ENCODE results near the gene TWF2.
A peak's percentile ranks its signal among the peaks of the same experiment; 100 is the strongest.

The TWF2 gene

DNA sequence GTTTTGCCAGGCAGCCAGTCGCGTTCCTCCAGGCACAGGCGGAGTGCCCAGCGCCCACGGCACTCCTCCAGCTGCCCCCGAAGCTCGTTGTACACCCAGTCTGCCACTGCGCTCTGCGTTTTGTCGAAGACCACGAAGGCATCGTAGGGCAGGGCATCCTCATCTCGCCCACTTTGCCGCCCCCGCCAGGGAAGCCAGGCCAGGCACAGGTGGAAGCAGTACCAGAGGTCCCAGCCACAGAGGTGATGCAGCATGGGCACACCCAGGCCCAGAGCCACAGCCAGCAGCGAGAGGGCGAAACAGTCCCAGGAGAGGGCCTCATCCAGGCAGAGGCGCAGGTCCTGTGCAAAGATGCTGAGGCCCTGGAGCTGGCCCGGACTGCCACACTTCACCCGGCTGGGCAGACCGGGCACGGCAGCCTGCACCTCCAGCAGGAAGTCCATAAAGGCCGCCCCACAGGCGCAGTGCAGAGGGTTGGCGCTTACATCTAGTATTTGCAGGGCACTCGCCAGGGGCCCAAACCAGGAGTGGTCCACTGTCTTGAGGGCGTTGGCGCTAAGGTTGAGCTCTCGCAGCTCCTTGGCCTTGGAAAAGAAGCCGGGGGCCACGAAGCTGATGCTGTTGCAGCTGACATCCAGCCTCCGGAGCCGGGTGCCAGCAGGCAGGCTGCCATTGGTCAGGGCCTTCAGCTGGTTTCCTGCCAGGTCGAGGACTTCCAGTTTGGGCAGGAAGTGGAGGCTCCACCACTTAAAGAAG lies 17.2 kb downstream of the TWF2 start:
- no peak for DNase-seq

DNA sequence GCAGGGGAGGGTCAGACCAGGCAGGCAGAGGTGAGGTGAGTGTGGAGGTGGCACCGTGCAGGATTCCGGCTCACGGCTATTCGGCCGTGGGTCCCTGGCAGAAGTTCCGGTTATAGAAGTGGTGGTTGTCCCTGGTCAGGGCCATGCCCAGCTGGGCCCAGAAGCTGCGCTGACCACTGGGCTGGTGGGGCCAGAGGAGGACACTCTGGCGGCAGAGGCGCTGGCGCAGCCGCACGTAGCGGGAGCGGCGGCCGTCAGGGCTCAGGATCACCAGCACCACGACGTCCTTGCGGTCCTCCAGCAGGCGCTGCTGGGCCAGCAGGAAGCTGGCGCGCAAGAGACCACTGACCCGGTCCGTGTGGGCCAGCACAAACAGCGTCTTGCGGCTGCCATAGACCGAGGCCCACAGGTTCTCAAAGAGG lies 17.8 kb downstream of the TWF2 start:
- no peak for DNase-seq

DNA sequence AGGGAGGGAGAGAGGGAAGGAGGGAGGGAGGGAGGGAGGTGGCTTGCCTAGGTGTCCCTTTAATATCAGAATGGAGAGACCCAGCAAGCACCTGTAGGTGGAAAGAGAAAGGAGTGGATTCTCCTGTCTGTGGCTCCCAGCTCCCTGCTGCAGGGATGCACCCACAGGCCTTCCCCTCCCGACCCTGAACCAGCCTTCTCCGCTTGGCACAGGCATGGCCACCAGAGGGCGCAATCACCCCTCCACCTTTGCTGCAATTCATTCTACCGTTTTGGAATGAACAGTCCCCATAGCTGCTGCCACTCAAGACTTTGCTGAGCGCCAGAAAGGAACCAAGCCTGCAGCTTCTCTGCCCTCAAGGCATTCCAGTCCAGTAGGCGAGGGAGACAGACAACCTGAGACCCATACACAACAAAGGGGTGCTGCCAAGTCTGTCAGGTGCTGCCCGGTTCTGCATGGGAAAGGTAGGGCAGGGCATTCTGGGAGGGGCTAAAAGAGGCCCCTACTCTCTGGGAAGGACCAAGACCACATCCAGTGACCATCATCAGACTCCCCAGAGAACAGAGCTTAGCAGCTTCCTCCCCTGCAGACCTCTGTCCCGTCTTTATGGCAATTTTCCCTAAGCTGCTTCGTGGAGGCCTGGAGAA lies 18.5 kb downstream of the TWF2 start:
- peak; percentile 47 for DNase-seq

DNA sequence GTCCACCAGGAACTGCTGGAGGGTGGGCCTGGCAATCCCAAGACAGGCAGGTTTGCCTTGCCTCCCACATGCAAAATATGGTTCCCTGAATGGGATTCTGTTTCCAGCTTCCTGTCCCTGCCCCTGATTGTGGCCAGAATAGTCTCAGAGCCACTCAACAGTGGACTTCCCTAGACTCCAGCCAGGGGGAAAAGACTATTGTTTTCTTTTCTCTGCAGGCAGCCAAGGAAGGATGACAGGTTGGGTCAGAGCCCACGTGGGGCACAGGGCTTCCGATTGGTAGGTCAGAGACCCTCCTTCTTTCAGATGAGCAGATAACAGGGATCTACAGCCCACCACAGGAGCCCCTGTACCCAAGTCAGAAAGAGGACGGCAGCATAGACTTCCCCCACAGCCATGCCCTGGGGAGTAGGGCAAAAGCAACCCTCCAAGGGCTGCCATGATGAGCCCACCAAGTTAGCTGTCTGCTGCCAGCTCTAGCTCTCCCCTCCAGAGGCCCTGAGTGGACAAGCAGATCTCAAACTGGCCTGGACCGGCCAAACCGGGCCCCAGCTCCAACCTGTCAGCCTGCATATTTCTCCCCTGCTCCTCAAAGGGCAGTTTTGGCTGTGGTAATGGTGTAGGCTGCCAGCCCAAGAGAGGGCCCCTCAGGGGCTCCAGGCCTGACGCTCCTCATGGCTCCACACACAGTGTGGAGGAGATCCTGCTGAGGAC lies 19.9 kb downstream of the TWF2 start:
- no peak for DNase-seq

DNA sequence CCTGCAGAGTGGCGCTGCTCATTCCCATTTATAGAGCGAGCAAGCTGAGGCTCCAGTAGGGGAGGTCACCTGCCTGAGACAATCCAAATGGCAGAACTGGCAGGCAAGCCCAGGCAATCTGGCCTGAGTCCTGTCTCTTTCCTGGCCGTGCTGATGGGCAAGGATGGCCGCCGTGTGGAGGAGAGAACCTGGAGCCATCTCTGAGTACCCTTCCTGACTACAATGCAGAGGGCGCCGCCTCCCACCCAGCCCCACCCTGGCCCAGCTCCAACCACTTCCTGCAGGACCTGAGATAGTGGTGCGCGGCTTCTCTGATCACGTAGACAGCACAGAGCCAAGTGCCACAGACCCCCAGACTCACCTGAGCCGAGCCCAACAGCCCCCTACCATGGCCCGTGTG lies 20.5 kb downstream of the TWF2 start:
- DNase-seq = no peak

DNA sequence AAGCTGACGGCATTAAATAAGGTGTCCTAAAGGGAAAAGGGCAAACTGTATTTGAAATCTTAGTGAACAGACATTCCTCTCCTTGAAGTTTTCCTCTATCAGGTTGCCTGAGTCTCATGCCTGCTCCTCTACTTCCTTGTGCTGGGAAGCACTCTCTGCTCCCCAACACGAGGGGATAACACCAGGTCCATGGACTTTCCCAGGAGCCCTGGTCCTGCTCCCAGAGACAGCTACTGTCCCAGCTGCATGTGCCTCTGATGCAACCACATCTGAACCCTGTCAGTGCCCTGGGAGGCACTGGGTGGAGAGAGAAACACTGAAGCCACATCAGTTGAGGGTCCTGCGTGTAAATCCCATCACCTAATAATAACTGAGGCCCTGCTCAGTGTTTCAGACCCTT lies 20.9 kb downstream of the TWF2 start:
- DNase-seq = no peak

DNA sequence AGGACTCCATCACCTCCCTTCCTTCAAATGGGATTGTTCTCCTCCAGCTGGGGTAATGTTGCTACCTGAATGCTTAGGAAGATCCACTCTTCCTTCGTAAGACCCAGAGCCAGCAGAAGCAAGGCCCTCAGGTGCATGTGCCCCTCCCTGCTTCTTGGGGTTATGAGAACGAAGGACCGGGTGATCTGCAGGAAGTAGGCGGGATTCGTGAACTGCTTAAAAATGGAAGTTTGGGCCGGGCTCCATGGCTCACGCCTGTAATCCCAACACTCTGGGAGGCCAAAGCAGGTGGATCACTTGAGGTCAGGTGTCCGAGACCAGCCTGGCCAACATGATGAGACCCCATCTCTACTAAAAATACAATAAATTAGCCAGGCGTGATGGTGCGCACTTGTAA lies 21.6 kb downstream of the TWF2 start:
- no peak for DNase-seq

DNA sequence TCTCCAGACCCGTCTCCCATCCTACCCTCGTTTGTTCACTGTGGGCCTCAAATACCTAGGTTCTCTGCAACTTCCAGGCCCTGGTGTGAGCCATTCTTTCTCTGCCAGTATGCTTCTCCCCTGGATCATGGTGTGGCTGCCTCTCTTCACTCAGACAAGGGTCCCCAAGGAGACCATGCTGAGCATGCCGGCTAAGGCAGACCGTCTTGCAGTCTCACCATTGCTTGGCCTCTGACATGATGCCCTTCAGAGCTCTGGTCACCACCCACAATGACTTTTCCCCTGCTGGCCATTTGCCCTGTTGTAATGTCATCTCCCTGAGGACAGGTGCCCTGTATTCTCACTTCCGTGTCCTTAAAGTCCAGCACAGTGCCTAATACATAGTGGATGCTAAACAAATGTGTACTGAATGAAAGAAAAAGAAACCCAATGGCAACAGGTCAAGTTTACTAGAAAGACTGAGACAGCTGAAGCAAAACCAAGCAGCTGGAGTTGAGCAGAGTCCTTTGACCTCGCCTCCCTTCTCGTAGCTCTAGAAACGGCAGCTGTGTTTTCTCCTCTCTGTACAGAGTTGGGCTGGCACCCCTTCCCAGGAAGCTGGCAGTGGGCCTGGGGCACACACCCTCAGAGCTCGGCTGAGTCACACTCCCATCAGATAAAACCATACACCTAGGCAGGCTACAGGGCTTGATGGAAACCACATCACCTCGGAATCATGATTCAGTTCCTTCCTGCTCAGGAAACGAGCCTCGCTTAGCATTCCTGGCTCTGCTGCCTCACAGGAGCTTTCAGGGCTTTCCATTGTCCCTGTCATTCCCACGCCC lies 22.2 kb downstream of the TWF2 start:
- DNase-seq = peak; percentile 51

DNA sequence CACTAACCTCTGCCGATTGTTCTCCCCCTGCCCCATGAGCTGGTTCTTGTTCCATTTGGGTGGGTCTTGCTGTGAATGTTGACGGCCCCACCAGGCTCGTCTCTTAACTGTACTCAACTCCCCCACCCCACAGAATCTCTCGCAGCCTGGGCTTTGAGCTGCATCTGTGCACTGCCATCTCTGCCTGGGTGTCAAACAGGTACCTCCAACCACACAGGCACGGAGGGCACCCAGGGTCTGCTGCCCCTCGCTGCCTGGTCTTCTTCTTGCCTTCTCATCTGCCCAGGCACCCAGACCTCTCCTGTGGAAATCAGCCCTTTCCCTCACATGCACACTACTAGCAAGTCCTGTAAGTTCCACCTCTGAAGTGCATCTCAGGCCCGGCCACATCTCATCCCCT lies 23.6 kb downstream of the TWF2 start:
- no peak for DNase-seq

DNA sequence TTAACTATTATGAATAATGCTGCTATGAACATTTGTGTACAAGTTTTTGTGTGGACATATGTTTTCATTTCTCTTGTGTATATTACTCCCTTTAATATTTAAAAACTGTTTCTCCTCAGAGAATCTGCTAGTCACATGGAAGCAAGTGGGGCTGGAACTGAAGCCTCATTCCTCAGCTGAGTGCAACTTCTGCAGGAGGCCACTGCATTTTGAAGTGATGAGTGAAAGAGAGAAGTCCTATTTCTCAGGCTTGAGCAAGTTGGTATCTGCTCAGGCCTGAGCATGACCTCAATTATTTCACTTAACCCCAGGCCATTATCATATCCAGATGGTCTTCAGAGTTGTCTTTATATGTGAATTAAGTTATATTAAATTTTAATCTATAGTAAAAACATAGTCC lies 25.1 kb downstream of the TWF2 start:
- no peak for DNase-seq

DNA sequence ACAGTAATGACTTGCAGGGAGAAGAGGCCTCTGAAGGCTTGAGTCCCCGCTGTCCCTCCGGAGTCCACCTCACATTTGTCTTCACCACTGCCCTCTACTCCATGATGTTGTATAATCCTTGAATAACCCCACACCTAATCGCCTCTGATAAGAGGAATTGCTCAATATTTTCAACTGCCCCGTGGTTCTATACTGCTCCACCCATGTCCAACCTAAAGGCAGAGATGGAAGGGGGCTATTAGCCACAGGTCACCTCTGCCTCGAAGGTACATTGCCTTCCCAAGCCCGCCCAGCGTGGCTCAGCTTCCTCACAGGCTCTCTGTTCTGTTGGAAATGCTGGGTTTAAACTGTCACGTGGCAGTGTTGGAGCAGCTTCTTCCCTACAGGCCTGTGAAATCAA lies 26.0 kb downstream of the TWF2 start:
- no peak for DNase-seq

DNA sequence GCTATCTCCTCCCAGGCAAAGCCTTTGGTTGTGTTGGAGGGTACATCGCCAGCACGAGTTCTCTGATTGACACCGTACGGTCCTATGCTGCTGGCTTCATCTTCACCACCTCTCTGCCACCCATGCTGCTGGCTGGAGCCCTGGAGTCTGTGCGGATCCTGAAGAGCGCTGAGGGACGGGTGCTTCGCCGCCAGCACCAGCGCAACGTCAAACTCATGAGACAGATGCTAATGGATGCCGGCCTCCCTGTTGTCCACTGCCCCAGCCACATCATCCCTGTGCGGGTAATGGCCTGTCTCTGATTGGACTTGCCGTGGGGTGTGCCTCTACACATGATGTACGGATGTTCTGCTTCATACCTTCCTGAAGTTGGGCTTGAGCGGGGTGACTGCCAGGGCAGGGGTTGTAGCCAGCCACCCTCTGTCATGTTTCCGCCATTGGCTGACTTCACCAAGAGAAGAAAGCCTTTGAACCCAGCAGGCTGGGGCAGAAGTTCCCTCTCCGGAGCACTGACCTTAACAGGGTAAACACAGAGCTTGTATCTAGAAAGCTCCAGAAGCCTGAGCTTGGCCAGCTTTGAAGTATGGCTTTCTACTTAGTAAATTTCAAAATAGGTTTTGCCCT lies 27.6 kb downstream of the TWF2 start:
- DNase-seq = no peak

DNA sequence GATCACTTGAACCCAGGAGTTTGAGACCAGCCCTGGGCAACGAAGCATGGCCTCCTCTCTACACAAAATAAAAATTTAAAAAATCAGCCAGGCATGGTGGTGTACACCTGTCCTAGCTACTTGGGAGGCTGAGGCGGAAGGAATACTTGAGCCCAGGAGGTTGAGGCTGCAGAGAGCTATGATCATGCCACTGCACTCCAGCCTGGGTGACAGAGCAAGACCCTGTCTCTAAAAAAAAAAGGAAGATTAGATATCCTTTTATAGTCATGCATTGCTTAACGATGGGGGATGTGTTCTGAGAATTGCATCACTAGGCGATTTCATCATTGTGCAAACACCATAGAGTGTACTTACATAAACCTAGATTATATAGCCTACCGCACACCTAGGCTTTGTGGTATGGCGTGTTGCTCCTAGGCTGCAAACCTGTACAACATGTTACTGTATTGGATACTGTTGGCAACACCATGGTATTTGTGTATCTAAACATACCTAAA lies 28.4 kb downstream of the TWF2 start:
- no peak for DNase-seq

DNA sequence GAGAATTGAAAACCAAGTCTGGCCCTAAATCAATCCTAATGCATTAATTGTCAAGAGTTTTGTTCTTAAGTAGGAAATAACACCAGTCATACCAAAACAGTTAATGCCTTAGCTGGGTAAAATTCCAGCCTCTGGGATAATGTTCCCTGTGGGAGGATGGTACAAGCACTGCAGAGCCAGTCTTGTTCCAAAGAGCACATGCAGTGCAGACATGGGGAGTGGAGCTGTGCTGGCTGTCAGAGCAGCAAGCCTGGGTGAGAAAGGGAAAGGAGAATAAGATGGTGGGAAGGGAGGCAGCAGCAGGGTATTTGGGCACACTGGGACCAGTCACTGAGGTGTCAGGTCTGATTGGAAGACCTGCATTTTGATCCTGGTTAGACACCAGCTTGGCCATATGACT lies 28.9 kb downstream of the TWF2 start:
- DNase-seq = no peak

DNA sequence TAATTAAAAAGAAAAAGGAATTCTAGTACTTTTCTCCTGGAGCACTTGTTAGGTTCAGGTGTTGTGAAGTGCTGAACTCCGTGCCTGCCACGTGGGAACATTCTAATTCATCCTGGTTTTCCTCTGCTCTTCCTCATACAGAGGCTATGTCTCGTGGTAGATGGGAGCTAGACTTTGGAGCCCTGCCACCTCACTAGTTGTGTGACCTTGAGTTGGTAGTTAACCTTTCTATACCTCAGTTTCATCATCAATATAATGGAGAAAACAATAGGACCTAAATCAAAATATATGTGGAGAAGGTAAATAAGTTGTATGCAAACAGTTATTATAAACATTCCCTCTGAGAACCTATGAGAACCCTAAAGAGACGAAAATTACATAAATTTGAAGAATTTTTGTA lies 30.4 kb downstream of the TWF2 start:
- no peak for DNase-seq

DNA sequence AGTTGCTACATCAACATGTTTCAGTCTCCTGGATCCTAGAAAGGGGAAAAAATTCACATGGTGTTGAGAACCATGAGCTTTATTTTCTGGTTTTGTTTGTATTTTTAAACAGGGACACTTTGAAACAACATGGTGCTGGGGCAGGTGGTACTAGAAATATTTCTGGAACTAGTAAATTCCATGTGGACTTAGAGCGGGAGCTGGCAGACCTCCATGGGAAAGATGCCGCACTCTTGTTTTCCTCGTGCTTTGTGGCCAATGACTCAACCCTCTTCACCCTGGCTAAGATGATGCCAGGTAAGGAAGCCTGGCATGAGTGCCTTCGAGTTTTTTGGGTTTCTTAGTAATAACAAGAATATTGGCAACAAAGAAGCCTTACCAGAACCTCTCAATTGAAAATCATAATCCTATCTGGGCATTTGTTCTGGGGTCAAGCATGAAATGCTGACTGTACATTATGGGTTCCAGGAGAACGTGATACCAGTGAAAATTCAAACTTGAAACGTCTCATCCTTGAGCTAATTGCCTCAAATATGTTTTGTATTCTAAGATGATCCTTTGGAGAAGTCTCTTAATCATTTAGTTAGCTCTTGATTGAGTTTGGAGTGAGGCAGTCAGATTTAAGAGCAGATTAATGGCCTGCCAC lies 33.1 kb downstream of the TWF2 start:
- no peak for DNase-seq

DNA sequence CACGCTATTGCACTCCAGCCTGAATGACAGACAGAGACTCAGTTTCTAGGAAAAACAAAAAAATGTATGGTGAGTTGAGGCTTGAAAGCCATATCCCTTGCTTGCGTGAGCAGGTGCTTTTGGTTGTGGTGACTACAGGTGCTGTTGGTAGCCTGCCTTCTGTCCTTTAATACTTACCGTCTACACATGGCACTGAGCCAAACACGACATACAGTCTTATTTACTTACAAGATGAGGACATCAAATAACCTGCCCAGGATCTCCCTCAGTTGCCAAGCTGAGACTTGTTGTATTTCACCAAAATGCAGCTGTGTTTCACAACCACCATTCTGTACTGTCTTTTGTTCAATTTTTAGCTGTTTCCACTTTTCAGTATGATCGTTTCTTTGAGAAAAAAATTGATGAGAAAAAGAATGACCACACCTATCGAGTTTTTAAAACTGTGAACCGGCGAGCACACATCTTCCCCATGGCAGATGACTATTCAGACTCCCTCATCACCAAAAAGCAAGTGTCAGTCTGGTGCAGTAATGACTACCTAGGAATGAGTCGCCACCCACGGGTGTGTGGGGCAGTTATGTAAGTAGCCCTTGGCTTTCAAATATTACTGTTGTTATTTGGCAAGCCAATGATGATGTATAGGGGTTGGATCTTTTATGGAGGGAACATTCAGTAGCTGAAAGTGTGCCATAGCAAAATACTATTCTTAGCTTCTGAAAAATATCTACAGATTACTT lies 34.5 kb downstream of the TWF2 start:
- peak; percentile 91 for DNase-seq

DNA sequence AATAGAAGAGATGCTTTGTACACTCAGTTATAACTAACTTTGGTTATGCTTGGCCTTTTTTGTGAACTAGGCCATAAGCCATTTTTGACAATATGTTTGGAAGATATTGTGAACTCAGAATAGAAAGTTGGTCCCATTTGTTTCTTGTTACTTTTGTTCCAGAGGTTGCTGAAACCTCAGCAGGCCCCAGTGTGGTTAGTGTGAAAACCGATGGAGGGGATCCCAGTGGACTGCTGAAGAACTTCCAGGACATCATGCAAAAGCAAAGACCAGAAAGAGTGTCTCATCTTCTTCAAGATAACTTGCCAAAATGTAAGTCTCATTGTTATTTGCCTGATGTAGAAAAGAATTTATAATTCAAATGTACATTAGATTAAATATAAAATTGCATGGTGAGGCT lies 35.3 kb downstream of the TWF2 start:
- DNase-seq = no peak

DNA sequence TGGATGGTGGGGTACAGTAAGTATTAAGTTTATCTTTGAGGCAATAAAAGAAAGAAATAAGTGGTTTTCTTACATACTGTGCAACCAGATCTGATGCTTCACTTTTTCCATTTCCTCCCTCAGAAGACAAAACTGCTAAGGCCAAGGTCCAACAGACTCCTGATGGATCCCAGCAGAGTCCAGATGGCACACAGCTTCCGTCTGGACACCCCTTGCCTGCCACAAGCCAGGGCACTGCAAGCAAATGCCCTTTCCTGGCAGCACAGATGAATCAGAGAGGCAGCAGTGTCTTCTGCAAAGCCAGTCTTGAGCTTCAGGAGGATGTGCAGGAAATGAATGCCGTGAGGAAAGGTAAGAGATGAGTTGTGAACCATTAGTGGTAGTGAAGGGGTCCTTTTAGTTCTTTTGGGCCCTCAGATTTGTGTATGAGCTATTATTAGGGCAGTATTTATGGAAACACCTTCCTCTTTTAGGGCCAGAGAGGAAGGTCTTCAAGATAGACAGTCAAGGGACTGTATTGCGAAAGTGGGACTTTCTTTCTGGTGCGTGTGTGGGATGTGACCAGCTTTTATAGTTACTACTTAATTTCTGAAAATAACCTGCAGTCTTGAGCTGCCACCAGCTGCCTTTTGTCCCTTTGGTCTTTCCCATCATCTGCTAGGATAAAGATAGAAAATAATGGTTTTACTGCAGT lies 36.4 kb downstream of the TWF2 start:
- DNase-seq = no peak

DNA sequence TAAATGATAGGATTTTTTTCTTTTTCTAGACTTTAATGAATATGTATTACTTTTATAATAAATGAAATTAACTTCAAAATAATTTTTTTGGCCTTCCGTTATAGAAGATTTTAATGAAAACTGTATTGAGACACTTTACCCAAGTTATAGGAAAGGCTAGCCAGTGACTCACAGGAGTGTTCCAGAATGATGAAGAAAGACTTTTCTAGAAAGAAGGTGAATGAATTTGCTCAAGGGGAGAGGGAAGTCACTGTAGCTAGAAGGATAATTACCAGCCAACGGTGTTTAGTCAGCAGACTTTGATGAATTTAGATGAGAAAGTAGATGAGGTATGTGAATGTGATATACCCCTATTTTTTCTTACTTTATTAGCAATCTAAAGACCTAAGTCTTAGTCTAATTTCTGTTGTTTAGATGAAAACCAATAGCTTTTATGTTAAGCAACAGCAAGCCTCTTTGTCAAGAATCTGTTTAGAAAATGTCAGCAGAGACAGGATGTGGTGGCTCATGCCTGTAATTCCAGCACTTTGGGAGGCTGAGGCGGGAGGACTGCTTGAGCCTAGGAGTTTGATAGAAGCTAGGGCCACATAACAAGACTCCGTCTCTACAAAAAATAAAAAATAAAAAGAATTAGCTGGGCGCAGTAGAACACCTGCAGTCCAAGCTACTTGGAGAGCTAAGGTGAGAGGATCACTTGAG lies 37.8 kb downstream of the TWF2 start:
- DNase-seq = no peak

Measured in SHP77 treated with DMSO at 0.1 percent for 48 hours (cell line).